Measurements from ENCODE around the gene PPP1R12B. TPM values are rescaled to one million over a fixed set of nuclear protein-coding genes. Genes with fewer than 3 reads are reported as not detected.

The PPP1R12B gene
- total and polyA plus RNA-seq, 2 experiments from 2014 or later = 13.2 to 13.8 TPM

GRCh38 chr1:202567738-202568137 is 219.2 kb downstream of the PPP1R12B start:
- peak overlapping the region; percentile 43 for H3K4me3 Mint-ChIP-seq
- H3K36me3 ChIP-seq (ENCODE audit: insufficient read depth) = no peaks in the 10 kb centered on the region
- H3K4me1 ChIP-seq (ENCODE audit: insufficient read depth) = peaks cover 31% of the 10 kb centered on the region
- H3K9me3 Mint-ChIP-seq = no peaks in the 10 kb centered on the region
- H3K27ac ChIP-seq (ENCODE audit: low read depth) = peak overlapping the region; percentile 73
- H3K27me3 ChIP-seq (ENCODE audit: insufficient read depth) = no peaks in the 10 kb centered on the region
- peak overlapping the region; percentile 44 for H3K4me2 ChIP-seq
- no peak overlapping the region for H2AFZ ChIP-seq
- H3K27ac Mint-ChIP-seq = peak overlapping the region; percentile 90
- no peaks in the 10 kb centered on the region for H3K9me2 ChIP-seq (ENCODE audit: insufficient read depth)
- no peaks in the 10 kb centered on the region for H4K20me1 ChIP-seq (replicated peaks; ENCODE audit: insufficient read depth)
- H3F3A ChIP-seq (replicated peaks; ENCODE audit: low read depth) = no peaks in the 10 kb centered on the region
- H3K27me3 Mint-ChIP-seq (ENCODE audit: insufficient read depth, low read depth, poor library complexity) = no peaks in the 10 kb centered on the region
- H3K36me3 Mint-ChIP-seq (ENCODE audit: low read depth) = no peaks in the 10 kb centered on the region; the same call in 2 of the 3 replicates
- DNase-seq (ENCODE audit: low spot score) (peak; percentile 83), ATAC-seq (peak; percentile 69)
- peaks cover 50% of the 10 kb centered on the region for H3K4me1 Mint-ChIP-seq
- H3K4me3 ChIP-seq = peak overlapping the region; percentile 24; the same call in 1 of the 2 replicates
- TF ChIP-seq NANOG (IDR thresholded peaks at IDR 0.05; ENCODE audit: borderline replicate concordance) (peak; percentile 52; the same call in 1 of the 2 replicates), ZNF462 (CRISPR knock-in tag; IDR thresholded peaks at IDR 0.05) (peak; percentile 98), STAT1 (IDR thresholded peaks at IDR 0.05; ENCODE audit: unreplicated experiment) (no peak)
- H3K79me2 ChIP-seq (replicated peaks; ENCODE audit: insufficient read depth) = no peaks in the 10 kb centered on the region

- H3K36me3 ChIP-seq (ENCODE audit: insufficient read depth) = no peaks in the 10 kb centered on the region
- Mint-ChIP-seq H3K36me3 (ENCODE audit: low read depth) (no peaks in the 10 kb centered on the region; the same call in 2 of the 3 replicates), H3K4me3 (no peak overlapping the region), H3K9me3 (no peaks in the 10 kb centered on the region), H3K27me3 (ENCODE audit: insufficient read depth, low read depth, poor library complexity) (no peaks in the 10 kb centered on the region), H3K27ac (peak overlapping the region; percentile 90), H3K4me1 (peaks cover 50% of the 10 kb centered on the region)
- DNase-seq (ENCODE audit: low spot score) = no peak
- H2AFZ ChIP-seq = no peak overlapping the region
- no peaks in the 10 kb centered on the region for H3F3A ChIP-seq (replicated peaks; ENCODE audit: low read depth)
- H3K4me1 ChIP-seq (ENCODE audit: insufficient read depth) = peaks cover 31% of the 10 kb centered on the region
- H4K20me1 ChIP-seq (replicated peaks; ENCODE audit: insufficient read depth) = no peaks in the 10 kb centered on the region
- peak overlapping the region; percentile 63 for H3K27ac ChIP-seq (ENCODE audit: low read depth)
- ATAC-seq = no peak
- no peaks in the 10 kb centered on the region for H3K79me2 ChIP-seq (replicated peaks; ENCODE audit: insufficient read depth)
- H3K9me2 ChIP-seq (ENCODE audit: insufficient read depth) = no peaks in the 10 kb centered on the region
- peak overlapping the region; percentile 1; the same call in 1 of the 2 replicates for H3K4me2 ChIP-seq
- no peak overlapping the region for H3K4me3 ChIP-seq
- no peaks in the 10 kb centered on the region for H3K27me3 ChIP-seq (ENCODE audit: insufficient read depth)
- TF ChIP-seq POLR2AphosphoS5 (IDR thresholded peaks at IDR 0.05; ENCODE audit: low read depth) = no peak
- no peak for TF ChIP-seq ZNF462 (CRISPR knock-in tag; IDR thresholded peaks at IDR 0.05)
- no peak for TF ChIP-seq JUNB (IDR thresholded peaks at IDR 0.05; ENCODE audit: unreplicated experiment)
These were observed 219.9 kb downstream of the PPP1R12B start for GRCh38 chr1:202568410-202568809.
